Trophoblast cell (in vitro differentiated cells and primary cell): ENCODE data around the gene NRCAM.

Experiments used
- DNase-seq, 2 donors: peaks; one replicate each; pipeline ENCODE4 v3.0.0-alpha.2; 2016
- H2AFZ ChIP-seq: 2 replicates; pipeline ENCODE4 v1.6.1; 2013; ENCODE audit warnings: low read length, moderate library complexity, mild to moderate bottlenecking; ENCODE audit not compliant: insufficient read depth, poor library complexity
- H2AK5ac ChIP-seq: 2 replicates; pipeline ENCODE4 v1.6.1; 2013; ENCODE audit warnings: mild to moderate bottlenecking, low read length
- H2BK120ac ChIP-seq: 2 replicates; pipeline ENCODE4 v1.6.1; 2013; ENCODE audit warnings: low read length, mild to moderate bottlenecking, moderate library complexity; ENCODE audit not compliant: insufficient read depth, poor library complexity
- H2BK12ac ChIP-seq: 2 replicates; pipeline ENCODE4 v1.6.1; 2013; ENCODE audit warnings: mild to moderate bottlenecking, low read length, moderate library complexity
- H2BK5ac ChIP-seq: 2 replicates; pipeline ENCODE4 v1.6.1; 2013; ENCODE audit warnings: low read length, low read depth, moderate library complexity, mild to moderate bottlenecking; ENCODE audit not compliant: poor library complexity
- H3K14ac ChIP-seq: 2 replicates; pipeline ENCODE4 v1.6.1; 2013; ENCODE audit warnings: mild to moderate bottlenecking, low read length
- H3K18ac ChIP-seq: 2 replicates; pipeline ENCODE4 v1.6.1; 2013; ENCODE audit warnings: mild to moderate bottlenecking, low read length
- H3K23ac ChIP-seq: 2 replicates; pipeline ENCODE4 v1.6.1; 2013; ENCODE audit warnings: low read length
- H3K27ac ChIP-seq: 2 replicates; pipeline ENCODE4 v1.5.1; 2013; ENCODE audit warnings: low read depth, mild to moderate bottlenecking, inconsistent platforms, low read length, moderate library complexity
- H3K27me3 ChIP-seq: 2 replicates; pipeline ENCODE4 v1.6.1; 2013; ENCODE audit warnings: inconsistent platforms, mild to moderate bottlenecking, low read length, moderate library complexity; ENCODE audit not compliant: insufficient read depth
- H3K36me3 ChIP-seq, 2 experiments: 1 replicate in 1 of 2; 2 replicates in 1 of 2; pipeline ENCODE4 v1.6.1; 2013; ENCODE audit warnings: low read length in 2 of 2, mild to moderate bottlenecking in 2 of 2, moderate library complexity in 1 of 2; ENCODE audit not compliant: insufficient read depth in 2 of 2, control insufficient read depth in 1 of 2
- H3K4ac ChIP-seq: 2 replicates; pipeline ENCODE4 v1.6.1; 2013; ENCODE audit warnings: low read depth, mild to moderate bottlenecking, low read length, moderate library complexity
- H3K4me1 ChIP-seq, 2 experiments: 1 replicate in 1 of 2; 2 replicates in 1 of 2; pipeline ENCODE4 v1.6.1; 2013; ENCODE audit warnings: low read length in 2 of 2, mild to moderate bottlenecking in 2 of 2, moderate library complexity in 1 of 2; ENCODE audit not compliant: insufficient read depth in 2 of 2, control insufficient read depth in 1 of 2
- H3K4me2 ChIP-seq: 2 replicates; pipeline ENCODE4 v1.6.1; 2013; ENCODE audit warnings: inconsistent platforms, mild to moderate bottlenecking, low read length, moderate library complexity
- H3K4me3 ChIP-seq: 2 replicates; pipeline ENCODE4 v1.5.1; 2013; ENCODE audit warnings: mild to moderate bottlenecking, low read depth, low read length, inconsistent platforms
- H3K79me1 ChIP-seq: one replicate; pipeline ENCODE4 v1.6.1; 2013; ENCODE audit warnings: low read length
- H3K79me2 ChIP-seq: 2 replicates; pipeline ENCODE4 v1.6.1; 2013; ENCODE audit warnings: low read length, mild to moderate bottlenecking; ENCODE audit not compliant: control insufficient read depth, insufficient read depth, poor library complexity
- H3K9ac ChIP-seq: 2 replicates; pipeline ENCODE4 v1.6.1; 2013; ENCODE audit warnings: mild to moderate bottlenecking, low read length
- H3K9me3 ChIP-seq: 2 replicates; pipeline ENCODE4 v1.6.1; 2013; ENCODE audit warnings: low read depth, mild to moderate bottlenecking, control low read depth, inconsistent platforms, low read length; ENCODE audit not compliant: insufficient read depth
- H4K12ac ChIP-seq: 2 replicates; pipeline ENCODE4 v1.6.1; 2013; ENCODE audit warnings: low read depth, mild to moderate bottlenecking, low read length, moderate library complexity
- H4K8ac ChIP-seq: 2 replicates; pipeline ENCODE4 v1.6.1; 2013; ENCODE audit warnings: low read depth, mild to moderate bottlenecking, low read length, moderate library complexity
- H4K91ac ChIP-seq: one replicate; pipeline ENCODE4 v1.6.1; 2013; ENCODE audit warnings: low read depth, mild to moderate bottlenecking, low read length, moderate library complexity
- WGBS: extraction: QIAGEN DNeasy Blood & Tissue Kit; methylation state at CpG from one replicate; pipeline ENCODE4 v1.1.7; 2013; ENCODE audit warnings: missing lambda C conversion rate; ENCODE audit not compliant: insufficient read length, insufficient coverage; ENCODE audit errors: extremely low coverage; 5-methylcytosine and 5-hydroxymethylcytosine counted together

Gene NRCAM

GRCh38 chr7:108406222-108406890, 49.9 kb downstream of the NRCAM start:
- DNase-seq = no peak
- Histone ChIP-seq H2AFZ (no peak overlapping the region), H2BK120ac (no peak overlapping the region), H3K14ac (no peak overlapping the region), H3K9me3 (no peaks in the 10 kb centered on the region), H3K36me3 (no peaks in the 10 kb centered on the region), H3K4me1 (no peaks in the 10 kb centered on the region), H3K23ac (no peak overlapping the region), H3K4me2 (no peak overlapping the region), H4K91ac (no peak overlapping the region), H3K79me2 (no peaks in the 10 kb centered on the region), H3K18ac (no peak overlapping the region), H3K27me3 (no peaks in the 10 kb centered on the region), H3K4me3 (no peak overlapping the region), H4K8ac (no peak overlapping the region), H3K79me1 (no peaks in the 10 kb centered on the region), H2AK5ac (no peak overlapping the region), H2BK12ac (no peak overlapping the region), H3K4ac (no peak overlapping the region), H4K12ac (no peak overlapping the region), H3K27ac (no peak overlapping the region), H2BK5ac (no peak overlapping the region), H3K9ac (no peak overlapping the region)
- no CpG with 5 or more reads among the region's 1 CpG for WGBS

- Histone ChIP-seq H3K79me2 (no peaks in the 10 kb centered on the region), H3K27me3 (no peaks in the 10 kb centered on the region), H3K9ac (no peak overlapping the region), H4K8ac (no peak overlapping the region), H3K4me1 (no peaks in the 10 kb centered on the region), H2AK5ac (no peak overlapping the region), H3K4me2 (no peak overlapping the region), H3K27ac (no peak overlapping the region), H3K18ac (no peak overlapping the region), H3K14ac (no peak overlapping the region), H2BK12ac (no peak overlapping the region), H3K23ac (no peak overlapping the region), H3K79me1 (no peaks in the 10 kb centered on the region), H4K12ac (no peak overlapping the region), H2BK5ac (no peak overlapping the region), H3K4ac (no peak overlapping the region), H2BK120ac (no peak overlapping the region), H3K4me3 (no peak overlapping the region), H3K9me3 (no peaks in the 10 kb centered on the region), H4K91ac (no peak overlapping the region), H2AFZ (no peak overlapping the region), H3K36me3 (no peaks in the 10 kb centered on the region)
- no CpG with 5 or more reads among the region's 11 CpGs for WGBS
- DNase-seq = peak in 1 of 2 donors; percentile 29
Measured at GRCh38 chr7:108404509-108405420, 51.5 kb downstream of the NRCAM start.

- Histone ChIP-seq H3K79me2 (no peaks in the 10 kb centered on the region), H3K14ac (no peak overlapping the region), H3K4me3 (no peak overlapping the region), H3K79me1 (no peaks in the 10 kb centered on the region), H4K8ac (no peak overlapping the region), H2AK5ac (no peak overlapping the region), H2BK5ac (no peak overlapping the region), H3K36me3 (no peaks in the 10 kb centered on the region), H3K27ac (no peak overlapping the region), H4K12ac (no peak overlapping the region), H4K91ac (no peak overlapping the region), H3K23ac (no peak overlapping the region), H2AFZ (no peak overlapping the region), H3K27me3 (no peaks in the 10 kb centered on the region), H2BK12ac (no peak overlapping the region), H2BK120ac (no peak overlapping the region), H3K9me3 (no peaks in the 10 kb centered on the region), H3K4ac (no peak overlapping the region), H3K4me1 (no peaks in the 10 kb centered on the region), H3K9ac (no peak overlapping the region), H3K18ac (no peak overlapping the region), H3K4me2 (no peak overlapping the region)
- peak in 1 of 2 donors; percentile 30 for DNase-seq
- no CpG with 5 or more reads among the region's 9 CpGs for WGBS
Measured at GRCh38 chr7:108403597-108404217, 52.5 kb downstream of the NRCAM start.

GRCh38 chr7:108402865-108403264, 53.4 kb downstream of the NRCAM start:
- Histone ChIP-seq H2BK12ac (no peak overlapping the region), H3K79me2 (no peaks in the 10 kb centered on the region), H3K27me3 (no peaks in the 10 kb centered on the region), H3K4me3 (no peak overlapping the region), H3K27ac (no peak overlapping the region), H3K14ac (no peak overlapping the region), H2AK5ac (no peak overlapping the region), H4K12ac (no peak overlapping the region), H3K23ac (no peak overlapping the region), H3K79me1 (no peaks in the 10 kb centered on the region), H3K18ac (no peak overlapping the region), H2AFZ (no peak overlapping the region), H2BK120ac (no peak overlapping the region), H3K4ac (no peak overlapping the region), H3K9ac (no peak overlapping the region), H3K9me3 (no peaks in the 10 kb centered on the region), H3K4me1 (no peaks in the 10 kb centered on the region), H4K91ac (no peak overlapping the region), H3K36me3 (no peaks in the 10 kb centered on the region), H4K8ac (no peak overlapping the region), H2BK5ac (no peak overlapping the region), H3K4me2 (no peak overlapping the region)
- WGBS = no CpG with 5 or more reads among the region's 2 CpGs
- DNase-seq = no peak
